Suprapubic skin (tissue), 4 donors: ENCODE results near the gene GSPT1. TPM values are rescaled to one million over a fixed set of nuclear protein-coding genes. Genes with fewer than 3 reads are reported as not detected.

Experiments used
- DNase-seq, 2 donors: peaks; one replicate each; pipeline ENCODE4 v3.0.0-alpha.2; 2019; ENCODE audit warnings: low spot score in 2 of 2
- H3K27ac ChIP-seq: fragments of 200-600 bp; sonication (generic); one replicate; pipeline ENCODE4 v1.5.1; 2019
- H3K27me3 ChIP-seq: fragments of 200-600 bp; sonication (generic); one replicate; pipeline ENCODE4 v1.5.1; 2019
- H3K36me3 ChIP-seq: fragments of 200-600 bp; sonication (generic); one replicate; pipeline ENCODE4 v1.5.1; 2019
- H3K4me1 ChIP-seq: fragments of 200-600 bp; sonication (generic); one replicate; pipeline ENCODE4 v1.5.1; 2019
- H3K4me3 ChIP-seq: fragments of 200-600 bp; sonication (generic); one replicate; pipeline ENCODE4 v1.5.1; 2019; ENCODE audit warnings: mild to moderate bottlenecking
- H3K9me3 ChIP-seq: fragments of 200-600 bp; sonication (generic); one replicate; pipeline ENCODE4 v1.5.1; 2019
- EP300 ChIP-seq: sonication (generic); formaldehyde crosslinking; IDR thresholded peaks from one replicate; pipeline ENCODE4 v1.6.1; 2017; ENCODE audit warnings: antibody characterized with exemption
- POLR2A ChIP-seq, 2 donors: fragments of 450-650 bp; IDR thresholded peaks; one replicate each; pipeline ENCODE4 v1.6.1; 2017; ENCODE audit warnings: antibody characterized with exemption in 2 of 2, mild to moderate bottlenecking in 2 of 2, moderate library complexity in 2 of 2
- POLR2AphosphoS5 ChIP-seq, 3 donors: sonication (generic); formaldehyde crosslinking; IDR thresholded peaks; one replicate each; pipeline ENCODE4 v1.6.1; 2017; ENCODE audit warnings: antibody characterized with exemption in 3 of 3
- WGBS: methylation state at CpG from one replicate; pipeline ENCODE4 v1.1.5; 2018; 5-methylcytosine and 5-hydroxymethylcytosine counted together
- total RNA-seq, 4 donors: library from RNA; depleted of rRNA; stranded (reverse); fragments of >200 nt; gene quantifications; one replicate each; pipeline ENCODE4 v1.1.0, GENCODE V29; 2016
- TF ChIP-seq, protein P1 (sequence below), 2 donors: fragments of 200-600 bp in 1 of 2; fragments of 450-650 bp in 1 of 2; sonication (generic) in 1 of 2; IDR thresholded peaks; one replicate each; pipeline ENCODE4 v1.5.1; 2016 to 2019; ENCODE audit warnings: antibody characterized with exemption in 2 of 2, mild to moderate bottlenecking in 1 of 2, moderate library complexity in 1 of 2

Gene GSPT1
- total RNA-seq, 4 donors from 2014 or later = 52.8 to 71.1 (median 62.2) TPM

- Histone ChIP-seq H3K4me3 (no peak overlapping the region), H3K27me3 (no peaks in the 10 kb centered on the region), H3K36me3 (peaks cover 68% of the 10 kb centered on the region), H3K27ac (no peak overlapping the region), H3K9me3 (no peaks in the 10 kb centered on the region), H3K4me1 (no peaks in the 10 kb centered on the region)
- no peak for DNase-seq
- WGBS = 86% methylated on average over 5 of the region's 5 CpGs
- TF ChIP-seq POLR2A (IDR thresholded peaks at IDR 0.05) (no peak), EP300 (no peak), POLR2AphosphoS5 (IDR thresholded peaks at IDR 0.05) (no peak)
- TF ChIP-seq, protein P1, sequence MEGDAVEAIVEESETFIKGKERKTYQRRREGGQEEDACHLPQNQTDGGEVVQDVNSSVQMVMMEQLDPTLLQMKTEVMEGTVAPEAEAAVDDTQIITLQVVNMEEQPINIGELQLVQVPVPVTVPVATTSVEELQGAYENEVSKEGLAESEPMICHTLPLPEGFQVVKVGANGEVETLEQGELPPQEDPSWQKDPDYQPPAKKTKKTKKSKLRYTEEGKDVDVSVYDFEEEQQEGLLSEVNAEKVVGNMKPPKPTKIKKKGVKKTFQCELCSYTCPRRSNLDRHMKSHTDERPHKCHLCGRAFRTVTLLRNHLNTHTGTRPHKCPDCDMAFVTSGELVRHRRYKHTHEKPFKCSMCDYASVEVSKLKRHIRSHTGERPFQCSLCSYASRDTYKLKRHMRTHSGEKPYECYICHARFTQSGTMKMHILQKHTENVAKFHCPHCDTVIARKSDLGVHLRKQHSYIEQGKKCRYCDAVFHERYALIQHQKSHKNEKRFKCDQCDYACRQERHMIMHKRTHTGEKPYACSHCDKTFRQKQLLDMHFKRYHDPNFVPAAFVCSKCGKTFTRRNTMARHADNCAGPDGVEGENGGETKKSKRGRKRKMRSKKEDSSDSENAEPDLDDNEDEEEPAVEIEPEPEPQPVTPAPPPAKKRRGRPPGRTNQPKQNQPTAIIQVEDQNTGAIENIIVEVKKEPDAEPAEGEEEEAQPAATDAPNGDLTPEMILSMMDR (IDR thresholded peaks at IDR 0.05) = no peak
These were observed 25.4 kb downstream of the GSPT1 start for GRCh38 chr16:11890231-11890965.

DNA sequence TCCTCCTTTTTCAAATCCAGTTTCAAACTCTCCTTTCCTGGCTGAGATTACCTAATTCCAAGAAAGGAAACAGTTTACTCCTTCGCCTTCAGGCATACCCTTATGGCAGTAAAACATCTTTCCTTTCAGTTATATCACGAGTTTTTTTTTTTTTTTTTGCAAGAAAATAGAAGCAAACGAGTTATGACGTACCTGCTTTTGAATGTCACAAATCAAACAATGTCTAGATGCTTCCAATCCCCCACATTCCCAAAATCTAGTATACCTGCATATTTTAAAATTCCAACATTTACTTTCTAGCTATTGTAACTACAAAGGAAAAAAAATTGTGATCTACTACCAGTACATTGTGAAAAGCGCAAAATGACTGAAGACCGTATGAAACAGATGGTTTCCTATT, 28.9 kb downstream of the GSPT1 start:
- Histone ChIP-seq H3K27me3 (no peaks in the 10 kb centered on the region), H3K36me3 (peaks cover 87% of the 10 kb centered on the region), H3K27ac (no peak overlapping the region), H3K9me3 (no peaks in the 10 kb centered on the region), H3K4me3 (no peak overlapping the region), H3K4me1 (no peaks in the 10 kb centered on the region)
- DNase-seq = no peak
- TF ChIP-seq EP300 (no peak), POLR2AphosphoS5 (IDR thresholded peaks at IDR 0.05) (no peak), POLR2A (IDR thresholded peaks at IDR 0.05) (no peak)
- TF ChIP-seq, protein P1 (IDR thresholded peaks at IDR 0.05) = no peak
- 79% methylated on average over 6 of the region's 6 CpGs for WGBS

- H3K4me3 ChIP-seq = no peak overlapping the region
- no peak for TF ChIP-seq POLR2AphosphoS5 (IDR thresholded peaks at IDR 0.05)
- TF ChIP-seq EP300 = no peak
- TF ChIP-seq, protein P1 (IDR thresholded peaks at IDR 0.05) = no peak
- TF ChIP-seq POLR2A (IDR thresholded peaks at IDR 0.05) = no peak
- no peak overlapping the region for H3K27ac ChIP-seq
- no peaks in the 10 kb centered on the region for H3K4me1 ChIP-seq
- peaks cover 96% of the 10 kb centered on the region for H3K36me3 ChIP-seq
- WGBS = 95% methylated on average over 5 of the region's 5 CpGs
- no peaks in the 10 kb centered on the region for H3K9me3 ChIP-seq
- DNase-seq = no peak
- H3K27me3 ChIP-seq = no peaks in the 10 kb centered on the region
These were observed 31.7 kb downstream of the GSPT1 start for GRCh38 chr16:11884035-11884434.

GRCh38 chr16:11880007-11880406, 35.7 kb downstream of the GSPT1 start:
- H3K27ac ChIP-seq = no peak overlapping the region
- DNase-seq = no peak
- TF ChIP-seq EP300 (no peak), POLR2A (IDR thresholded peaks at IDR 0.05) (no peak), POLR2AphosphoS5 (IDR thresholded peaks at IDR 0.05) (no peak)
- TF ChIP-seq, protein P1 (IDR thresholded peaks at IDR 0.05) = no peak
- no peaks in the 10 kb centered on the region for H3K9me3 ChIP-seq
- peaks cover 91% of the 10 kb centered on the region for H3K36me3 ChIP-seq
- no peaks in the 10 kb centered on the region for H3K4me1 ChIP-seq
- no peaks in the 10 kb centered on the region for H3K27me3 ChIP-seq
- WGBS = 85% methylated on average over 5 of the region's 5 CpGs
- H3K4me3 ChIP-seq = no peak overlapping the region

GRCh38 chr16:11877374-11877773, 38.4 kb downstream of the GSPT1 start:
- no peak overlapping the region for H3K4me3 ChIP-seq
- no peaks in the 10 kb centered on the region for H3K27me3 ChIP-seq
- H3K36me3 ChIP-seq = peaks cover 88% of the 10 kb centered on the region
- TF ChIP-seq EP300 = no peak
- no peak for TF ChIP-seq POLR2A (IDR thresholded peaks at IDR 0.05)
- TF ChIP-seq POLR2AphosphoS5 (IDR thresholded peaks at IDR 0.05) = no peak
- TF ChIP-seq, protein P1 (IDR thresholded peaks at IDR 0.05) = no peak
- no peak overlapping the region for H3K27ac ChIP-seq
- H3K4me1 ChIP-seq = no peaks in the 10 kb centered on the region
- no peaks in the 10 kb centered on the region for H3K9me3 ChIP-seq
- no peak for DNase-seq
- WGBS = 85% methylated on average over 5 of the region's 5 CpGs
